ENCODE results near the gene PKIB.

DNA sequence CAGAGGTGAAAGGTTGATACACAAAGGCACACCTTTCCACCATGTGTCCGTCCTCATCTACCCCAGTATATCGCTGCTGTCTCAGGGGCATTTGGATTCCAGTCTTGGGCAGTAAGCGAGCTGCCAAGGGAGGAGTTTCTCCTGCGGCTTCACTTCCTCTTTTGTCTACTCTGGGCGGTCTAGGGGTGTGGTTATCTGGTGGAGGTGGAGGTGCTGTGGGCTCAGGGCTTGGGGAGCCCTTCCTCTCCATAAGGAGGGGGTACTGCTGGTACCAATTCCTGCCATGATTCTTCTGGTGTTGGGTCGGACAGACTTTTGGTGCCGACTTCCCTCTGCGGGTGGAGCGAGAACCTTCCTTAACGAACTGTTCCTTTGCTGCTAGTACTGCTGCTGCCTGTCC, 137.4 kb downstream of the PKIB start:
- TF ChIP-seq, protein P1, sequence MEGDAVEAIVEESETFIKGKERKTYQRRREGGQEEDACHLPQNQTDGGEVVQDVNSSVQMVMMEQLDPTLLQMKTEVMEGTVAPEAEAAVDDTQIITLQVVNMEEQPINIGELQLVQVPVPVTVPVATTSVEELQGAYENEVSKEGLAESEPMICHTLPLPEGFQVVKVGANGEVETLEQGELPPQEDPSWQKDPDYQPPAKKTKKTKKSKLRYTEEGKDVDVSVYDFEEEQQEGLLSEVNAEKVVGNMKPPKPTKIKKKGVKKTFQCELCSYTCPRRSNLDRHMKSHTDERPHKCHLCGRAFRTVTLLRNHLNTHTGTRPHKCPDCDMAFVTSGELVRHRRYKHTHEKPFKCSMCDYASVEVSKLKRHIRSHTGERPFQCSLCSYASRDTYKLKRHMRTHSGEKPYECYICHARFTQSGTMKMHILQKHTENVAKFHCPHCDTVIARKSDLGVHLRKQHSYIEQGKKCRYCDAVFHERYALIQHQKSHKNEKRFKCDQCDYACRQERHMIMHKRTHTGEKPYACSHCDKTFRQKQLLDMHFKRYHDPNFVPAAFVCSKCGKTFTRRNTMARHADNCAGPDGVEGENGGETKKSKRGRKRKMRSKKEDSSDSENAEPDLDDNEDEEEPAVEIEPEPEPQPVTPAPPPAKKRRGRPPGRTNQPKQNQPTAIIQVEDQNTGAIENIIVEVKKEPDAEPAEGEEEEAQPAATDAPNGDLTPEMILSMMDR (IDR thresholded peaks at IDR 0.05; ENCODE audit: low read depth, low read length), result no peak
- no peak for TF ChIP-seq EZH2phosphoT487 (IDR thresholded peaks at IDR 0.05; ENCODE audit: low read depth)
